Omental fat pad (tissue), 4 donors: ENCODE measurements around the gene SLC5A6. TPM values are rescaled to one million over a fixed set of nuclear protein-coding genes. Genes with fewer than 3 reads are reported as not detected.

ENCODE experiments used
- ATAC-seq: fragments of 150-250 bp; one replicate; pipeline ENCODE4 v1.9.1; 2016; ENCODE audit warnings: mild to moderate bottlenecking, moderate library complexity; ENCODE audit not compliant: low FRiP score
- DNase-seq: peaks from one replicate; pipeline ENCODE4 v3.0.0-alpha.2; 2019; ENCODE audit warnings: low spot score
- total RNA-seq, 4 donors: library from RNA; depleted of rRNA; stranded (reverse); fragments of >200 nt; gene quantifications; one replicate each; pipeline ENCODE4 v1.1.0, GENCODE V29; 2016
- TF ChIP-seq, protein P1 (sequence below), 3 donors: fragments of 450-650 bp; IDR thresholded peaks; one replicate each; pipeline ENCODE4 v1.5.1; 2016 to 2017; ENCODE audit warnings: antibody characterized with exemption in 3 of 3, mild to moderate bottlenecking in 3 of 3, moderate library complexity in 2 of 3

Gene SLC5A6
- total RNA-seq, 4 donors from 2014 or later: 37.4 to 106 (median 83.6) TPM

DNA sequence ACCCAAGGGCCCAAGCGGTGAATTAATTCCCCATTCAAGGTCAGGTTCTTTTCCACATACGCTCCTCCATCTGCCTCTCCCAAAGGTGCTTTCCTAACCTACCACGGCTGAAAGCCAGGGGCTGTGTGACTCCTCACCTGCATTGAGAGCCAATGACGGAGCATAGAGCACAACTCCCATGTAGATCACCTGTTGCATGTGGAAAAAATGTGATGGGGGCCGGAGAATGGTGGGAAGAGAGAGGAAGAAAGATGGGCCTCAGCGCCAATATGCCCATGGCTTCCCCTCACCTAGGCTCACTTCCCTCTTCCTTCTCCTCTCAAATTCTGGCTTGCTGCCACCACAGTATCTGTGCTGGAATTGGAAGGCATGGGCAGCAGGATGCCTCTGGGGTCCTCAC is 5.7 kb downstream of the SLC5A6 start:
- TF ChIP-seq, protein P1, sequence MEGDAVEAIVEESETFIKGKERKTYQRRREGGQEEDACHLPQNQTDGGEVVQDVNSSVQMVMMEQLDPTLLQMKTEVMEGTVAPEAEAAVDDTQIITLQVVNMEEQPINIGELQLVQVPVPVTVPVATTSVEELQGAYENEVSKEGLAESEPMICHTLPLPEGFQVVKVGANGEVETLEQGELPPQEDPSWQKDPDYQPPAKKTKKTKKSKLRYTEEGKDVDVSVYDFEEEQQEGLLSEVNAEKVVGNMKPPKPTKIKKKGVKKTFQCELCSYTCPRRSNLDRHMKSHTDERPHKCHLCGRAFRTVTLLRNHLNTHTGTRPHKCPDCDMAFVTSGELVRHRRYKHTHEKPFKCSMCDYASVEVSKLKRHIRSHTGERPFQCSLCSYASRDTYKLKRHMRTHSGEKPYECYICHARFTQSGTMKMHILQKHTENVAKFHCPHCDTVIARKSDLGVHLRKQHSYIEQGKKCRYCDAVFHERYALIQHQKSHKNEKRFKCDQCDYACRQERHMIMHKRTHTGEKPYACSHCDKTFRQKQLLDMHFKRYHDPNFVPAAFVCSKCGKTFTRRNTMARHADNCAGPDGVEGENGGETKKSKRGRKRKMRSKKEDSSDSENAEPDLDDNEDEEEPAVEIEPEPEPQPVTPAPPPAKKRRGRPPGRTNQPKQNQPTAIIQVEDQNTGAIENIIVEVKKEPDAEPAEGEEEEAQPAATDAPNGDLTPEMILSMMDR (IDR thresholded peaks at IDR 0.05): no peak
- DNase-seq (no peak), ATAC-seq (no peak)

GRCh38 chr2:27205206-27205605 is 6.9 kb downstream of the SLC5A6 start:
- no peak for ATAC-seq
- DNase-seq: no peak
- TF ChIP-seq, protein P1 (IDR thresholded peaks at IDR 0.05): no peak

DNA sequence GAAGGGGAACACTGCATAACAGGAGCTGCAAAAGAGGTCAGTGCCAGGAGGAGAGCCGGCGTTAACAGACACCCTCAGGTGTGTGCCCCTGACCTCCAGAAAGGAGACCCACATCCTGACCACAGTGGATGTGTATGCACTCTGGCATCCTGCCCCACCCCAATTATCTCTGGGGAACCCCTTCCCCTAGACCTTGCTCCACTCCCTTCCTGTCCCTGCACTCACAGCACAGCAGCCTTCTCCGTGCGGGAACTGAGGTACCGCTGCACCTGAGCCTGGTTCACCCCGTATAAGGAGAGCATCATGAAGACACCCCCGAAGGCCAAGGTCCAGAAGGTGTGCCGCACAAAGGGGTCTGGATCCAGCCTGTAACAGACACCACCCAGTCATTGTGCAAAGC is 7.5 kb downstream of the SLC5A6 start:
- ATAC-seq: no peak
- DNase-seq: no peak
- TF ChIP-seq, protein P1 (IDR thresholded peaks at IDR 0.05): no peak

GRCh38 chr2:27203741-27204140 is 8.3 kb downstream of the SLC5A6 start:
- TF ChIP-seq, protein P1 (IDR thresholded peaks at IDR 0.05): no peak
- no peak for ATAC-seq
- DNase-seq: no peak

DNA sequence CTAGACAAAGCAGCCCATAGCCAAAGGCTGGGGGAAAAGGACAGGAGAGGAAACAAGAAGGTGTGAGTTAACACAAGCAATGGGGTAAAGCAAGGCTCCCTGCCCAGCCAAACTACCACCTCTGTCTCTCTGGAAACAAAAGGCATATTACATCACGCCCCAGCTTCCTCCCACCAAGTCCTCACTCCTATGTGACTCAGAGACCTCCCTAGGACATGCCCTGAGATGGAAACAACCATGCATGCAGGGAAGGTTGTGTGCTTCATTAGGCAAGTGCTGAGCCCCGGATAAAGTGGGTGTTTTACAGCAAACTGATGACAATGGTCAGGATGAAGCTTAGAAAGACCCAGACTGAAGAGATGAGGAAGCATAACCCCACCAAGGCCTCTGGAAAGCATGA is 9.2 kb downstream of the SLC5A6 start:
- TF ChIP-seq, protein P1 (IDR thresholded peaks at IDR 0.05): no peak
- DNase-seq (no peak), ATAC-seq (no peak)

DNA sequence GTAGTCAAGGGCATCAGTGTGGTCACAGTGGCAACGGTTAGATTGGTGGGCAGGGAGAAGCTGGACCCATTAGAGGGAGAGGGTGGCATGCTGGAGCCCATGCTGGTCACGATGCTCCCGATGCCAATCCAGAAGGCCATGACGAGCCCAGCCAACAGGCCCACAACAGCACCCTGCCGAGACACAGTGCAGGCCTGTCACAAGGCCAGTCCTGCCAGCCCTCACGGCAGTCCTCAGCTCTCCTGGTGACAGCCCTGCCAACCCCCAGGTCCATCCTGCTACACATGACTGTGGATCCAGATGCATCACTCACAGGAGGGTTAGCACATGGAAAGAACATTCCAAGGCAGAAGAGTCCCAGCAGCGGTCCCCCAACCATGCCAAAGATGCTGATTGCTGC is 10.4 kb downstream of the SLC5A6 start:
- no peak for ATAC-seq
- DNase-seq: no peak

GRCh38 chr2:27199241-27199640 is 12.8 kb downstream of the SLC5A6 start:
- DNase-seq: no peak
- TF ChIP-seq, protein P1 (IDR thresholded peaks at IDR 0.05): no peak
- no peak for ATAC-seq

More for the DNA sequence above, 10.4 kb downstream of the SLC5A6 start:
- TF ChIP-seq, protein P1 (IDR thresholded peaks at IDR 0.05): no peak
